Neural progenitor cell (in vitro differentiated cells): ENCODE measurements around the gene PLCG1. TPM values are rescaled to one million over a fixed set of nuclear protein-coding genes. Genes with fewer than 3 reads are reported as not detected.

Experiments
- DNase-seq: peaks from one replicate; pipeline ENCODE4 v3.0.0-alpha.2; 2016; ENCODE audit warnings: low spot score
- H2AFZ ChIP-seq: fragments of 200-600 bp; sonication (generic); replicated peaks from 2 replicates; pipeline ENCODE4 v1.6.1; 2016; ENCODE audit warnings: antibody characterized with exemption
- H3F3A ChIP-seq: fragments of 200-600 bp; sonication (generic); 2 replicates; pipeline ENCODE4 v1.6.1; 2016; ENCODE audit warnings: antibody characterized with exemption, low read depth
- H3K27ac ChIP-seq: fragments of 200-600 bp; sonication (generic); 2 replicates; pipeline ENCODE4 v1.5.1; 2016; ENCODE audit warnings: mild to moderate bottlenecking
- H3K27me3 ChIP-seq: fragments of 200-600 bp; sonication (generic); 2 replicates; pipeline ENCODE4 v1.6.1; 2016; ENCODE audit warnings: mild to moderate bottlenecking, moderate library complexity
- H3K36me3 ChIP-seq: fragments of 200-600 bp; sonication (generic); 2 replicates; pipeline ENCODE4 v1.5.1; 2016
- H3K4me1 ChIP-seq: fragments of 200-600 bp; sonication (generic); 2 replicates; pipeline ENCODE4 v1.6.1; 2016; ENCODE audit warnings: mixed run types
- H3K4me2 ChIP-seq: fragments of 200-600 bp; sonication (generic); 2 replicates; pipeline ENCODE4 v1.6.1; 2016
- H3K4me3 ChIP-seq: fragments of 200-600 bp; sonication (generic); 2 replicates; pipeline ENCODE4 v1.5.1; 2016
- H3K79me2 ChIP-seq: fragments of 200-600 bp; sonication (generic); 2 replicates; pipeline ENCODE4 v1.6.1; 2016; ENCODE audit warnings: low read depth
- H3K9ac ChIP-seq: fragments of 200-600 bp; sonication (generic); 2 replicates; pipeline ENCODE4 v1.6.1; 2016
- H3K9me3 ChIP-seq: fragments of 200-600 bp; sonication (generic); 2 replicates; pipeline ENCODE4 v1.5.1; 2016; ENCODE audit warnings: low read depth
- H4K20me1 ChIP-seq: fragments of 200-600 bp; sonication (generic); 2 replicates; pipeline ENCODE4 v1.6.1; 2016; ENCODE audit warnings: low read depth
- H3K27ac Mint-ChIP-seq: 3 replicates; pipeline ENCODE4 v1.8.0; 2021; ENCODE audit warnings: mixed read lengths
- H3K27me3 Mint-ChIP-seq: 2 replicates; pipeline ENCODE4 v1.8.0; 2022; ENCODE audit warnings: low read depth, mild to moderate bottlenecking, inconsistent platforms, moderate library complexity, mixed read lengths; ENCODE audit not compliant: insufficient read depth
- H3K36me3 Mint-ChIP-seq: 3 replicates; pipeline ENCODE4 v1.8.0; 2021; ENCODE audit warnings: mixed read lengths
- H3K4me1 Mint-ChIP-seq: 3 replicates; pipeline ENCODE4 v1.8.0; 2021; ENCODE audit warnings: mixed read lengths
- H3K4me3 Mint-ChIP-seq: 3 replicates; pipeline ENCODE4 v1.8.0; 2021; ENCODE audit warnings: mild to moderate bottlenecking, moderate library complexity, mixed read lengths
- H3K9me3 Mint-ChIP-seq: 3 replicates; pipeline ENCODE4 v1.8.0; 2020; ENCODE audit warnings: mixed read lengths
- EZH2 ChIP-seq: fragments of 200-600 bp; sonication (generic); IDR thresholded peaks from 2 replicates; pipeline ENCODE4 v1.6.1; 2017; ENCODE audit warnings: antibody characterized with exemption, mild to moderate bottlenecking, moderate library complexity
- EZH2phosphoT487 ChIP-seq: fragments of 200-600 bp; sonication (generic); IDR thresholded peaks from 2 replicates; pipeline ENCODE4 v1.6.1; 2017; ENCODE audit warnings: antibody characterized with exemption
- total RNA-seq: library from RNA; depleted of rRNA; stranded (reverse); fragments of >200 nt; gene quantifications from 2 replicates; pipeline ENCODE4 v1.2.3, GENCODE V29; 2015; ENCODE audit warnings: low replicate concordance
- TF ChIP-seq, protein P1 (sequence below): fragments of 200-600 bp; sonication (generic); IDR thresholded peaks from 2 replicates; pipeline ENCODE4 v1.5.1; 2017; ENCODE audit warnings: antibody characterized with exemption, mild to moderate bottlenecking

The PLCG1 gene
- total RNA-seq, 1 donor from 2014 or later, result 146 TPM

DNA sequence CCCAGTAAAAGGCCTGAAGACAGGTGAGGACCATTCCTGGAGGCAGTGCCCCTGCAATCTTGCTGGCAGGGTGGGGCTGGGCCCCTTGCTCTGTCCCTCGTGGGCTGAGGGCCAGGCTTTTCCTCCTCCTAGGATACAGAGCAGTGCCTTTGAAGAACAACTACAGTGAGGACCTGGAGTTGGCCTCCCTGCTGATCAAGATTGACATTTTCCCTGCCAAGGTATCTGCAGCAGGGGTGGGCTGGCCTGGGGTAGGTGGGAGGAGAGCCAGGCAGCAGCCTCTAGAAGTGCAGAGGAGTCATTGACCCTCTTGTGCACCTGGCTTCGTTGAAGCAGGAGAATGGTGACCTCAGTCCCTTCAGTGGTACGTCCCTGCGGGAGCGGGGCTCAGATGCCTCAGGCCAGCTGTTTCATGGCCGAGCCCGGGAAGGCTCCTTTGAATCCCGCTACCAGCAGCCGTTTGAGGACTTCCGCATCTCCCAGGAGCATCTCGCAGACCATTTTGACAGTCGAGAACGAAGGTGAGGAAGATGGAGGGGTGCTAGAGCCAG lies 36.5 kb downstream of the PLCG1 start:
- peaks cover 14% of the 10 kb centered on the region for H3K4me1 Mint-ChIP-seq
- Histone ChIP-seq H3K27ac (peak overlapping the region; percentile 89), H2AFZ (no peak overlapping the region), H3K9ac (no peak overlapping the region), H3K27me3 (no peaks in the 10 kb centered on the region), H3F3A (peaks cover 58% of the 10 kb centered on the region), H3K4me1 (peaks cover 35% of the 10 kb centered on the region), H3K4me3 (no peak overlapping the region), H3K79me2 (no peaks in the 10 kb centered on the region), H3K36me3 (no peaks in the 10 kb centered on the region), H3K9me3 (no peaks in the 10 kb centered on the region), H3K4me2 (no peak overlapping the region), H4K20me1 (peaks cover 33% of the 10 kb centered on the region)
- H3K36me3 Mint-ChIP-seq, result peaks cover 54% of the 10 kb centered on the region
- no peaks in the 10 kb centered on the region for H3K27me3 Mint-ChIP-seq
- no peak overlapping the region for H3K27ac Mint-ChIP-seq
- DNase-seq, result no peak
- no peak for TF ChIP-seq EZH2
- TF ChIP-seq EZH2phosphoT487, result no peak
- TF ChIP-seq, protein P1, sequence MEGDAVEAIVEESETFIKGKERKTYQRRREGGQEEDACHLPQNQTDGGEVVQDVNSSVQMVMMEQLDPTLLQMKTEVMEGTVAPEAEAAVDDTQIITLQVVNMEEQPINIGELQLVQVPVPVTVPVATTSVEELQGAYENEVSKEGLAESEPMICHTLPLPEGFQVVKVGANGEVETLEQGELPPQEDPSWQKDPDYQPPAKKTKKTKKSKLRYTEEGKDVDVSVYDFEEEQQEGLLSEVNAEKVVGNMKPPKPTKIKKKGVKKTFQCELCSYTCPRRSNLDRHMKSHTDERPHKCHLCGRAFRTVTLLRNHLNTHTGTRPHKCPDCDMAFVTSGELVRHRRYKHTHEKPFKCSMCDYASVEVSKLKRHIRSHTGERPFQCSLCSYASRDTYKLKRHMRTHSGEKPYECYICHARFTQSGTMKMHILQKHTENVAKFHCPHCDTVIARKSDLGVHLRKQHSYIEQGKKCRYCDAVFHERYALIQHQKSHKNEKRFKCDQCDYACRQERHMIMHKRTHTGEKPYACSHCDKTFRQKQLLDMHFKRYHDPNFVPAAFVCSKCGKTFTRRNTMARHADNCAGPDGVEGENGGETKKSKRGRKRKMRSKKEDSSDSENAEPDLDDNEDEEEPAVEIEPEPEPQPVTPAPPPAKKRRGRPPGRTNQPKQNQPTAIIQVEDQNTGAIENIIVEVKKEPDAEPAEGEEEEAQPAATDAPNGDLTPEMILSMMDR, result no peak
- H3K4me3 Mint-ChIP-seq, result no peak overlapping the region
- no peaks in the 10 kb centered on the region for H3K9me3 Mint-ChIP-seq

DNA sequence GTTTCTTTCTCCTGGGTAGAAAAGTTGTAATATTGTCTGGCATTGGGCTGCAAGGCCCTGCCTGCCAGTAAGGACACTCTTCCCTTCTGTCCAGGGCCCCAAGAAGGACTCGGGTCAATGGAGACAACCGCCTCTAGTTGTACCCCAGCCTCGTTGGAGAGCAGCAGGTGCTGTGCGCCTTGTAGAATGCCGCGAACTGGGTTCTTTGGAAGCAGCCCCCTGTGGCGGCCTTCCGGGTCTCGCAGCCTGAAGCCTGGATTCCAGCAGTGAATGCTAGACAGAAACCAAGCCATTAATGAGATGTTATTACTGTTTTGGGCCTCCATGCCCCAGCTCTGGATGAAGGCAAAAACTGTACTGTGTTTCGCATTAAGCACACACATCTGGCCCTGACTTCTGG lies 37.0 kb downstream of the PLCG1 start:
- Mint-ChIP-seq H3K9me3 (no peaks in the 10 kb centered on the region), H3K4me3 (no peak overlapping the region), H3K36me3 (peaks cover 56% of the 10 kb centered on the region), H3K4me1 (peaks cover 19% of the 10 kb centered on the region), H3K27me3 (no peaks in the 10 kb centered on the region), H3K27ac (peak overlapping the region; percentile 83)
- no peak for DNase-seq
- no peaks in the 10 kb centered on the region for H3K36me3 ChIP-seq
- H3K27ac ChIP-seq, result peak overlapping the region; percentile 89
- no peak overlapping the region for H3K4me3 ChIP-seq
- no peaks in the 10 kb centered on the region for H3K27me3 ChIP-seq
- no peaks in the 10 kb centered on the region for H3K9me3 ChIP-seq
- H3F3A ChIP-seq, result peaks cover 61% of the 10 kb centered on the region
- H3K79me2 ChIP-seq, result no peaks in the 10 kb centered on the region
- no peak overlapping the region for H2AFZ ChIP-seq
- peak overlapping the region; percentile 51 for H3K4me2 ChIP-seq
- peaks cover 40% of the 10 kb centered on the region for H3K4me1 ChIP-seq
- TF ChIP-seq EZH2 (no peak), EZH2phosphoT487 (no peak)
- TF ChIP-seq, protein P1, result no peak
- H4K20me1 ChIP-seq, result peaks cover 33% of the 10 kb centered on the region
- H3K9ac ChIP-seq, result no peak overlapping the region

DNA sequence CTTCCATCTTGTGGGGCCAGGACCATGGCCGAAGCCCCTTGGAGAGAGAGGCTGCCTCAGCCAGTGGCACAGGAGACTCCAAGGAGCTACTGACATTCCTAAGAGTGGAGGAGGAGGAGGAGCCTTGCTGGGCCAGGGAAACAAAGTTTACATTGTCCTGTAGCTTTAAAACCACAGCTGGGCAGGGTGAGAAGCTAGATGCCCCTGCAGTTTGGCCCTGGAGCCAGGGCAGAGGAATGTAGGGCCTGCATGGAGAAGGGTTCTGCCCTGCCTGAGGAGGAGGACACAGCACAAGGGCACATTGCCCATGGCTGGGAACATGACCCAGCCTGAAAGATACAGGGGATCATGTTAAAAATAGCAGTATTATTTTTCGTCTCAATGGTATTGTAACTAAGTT lies 37.4 kb downstream of the PLCG1 start:
- Histone ChIP-seq H3K4me1 (peaks cover 40% of the 10 kb centered on the region), H2AFZ (no peak overlapping the region), H3K9me3 (no peaks in the 10 kb centered on the region), H3F3A (peaks cover 62% of the 10 kb centered on the region), H3K4me2 (peak overlapping the region; percentile 51), H3K27me3 (no peaks in the 10 kb centered on the region), H4K20me1 (peaks cover 33% of the 10 kb centered on the region), H3K79me2 (no peaks in the 10 kb centered on the region), H3K9ac (no peak overlapping the region), H3K27ac (peak overlapping the region; percentile 89), H3K36me3 (no peaks in the 10 kb centered on the region), H3K4me3 (no peak overlapping the region)
- Mint-ChIP-seq H3K4me3 (no peak overlapping the region), H3K36me3 (peaks cover 56% of the 10 kb centered on the region), H3K9me3 (peaks cover 1% of the 10 kb centered on the region), H3K27me3 (peaks cover 2% of the 10 kb centered on the region), H3K4me1 (peaks cover 20% of the 10 kb centered on the region), H3K27ac (peak overlapping the region; percentile 83)
- DNase-seq, result peak; percentile 34
- TF ChIP-seq, protein P1, result no peak
- TF ChIP-seq EZH2, result no peak
- TF ChIP-seq EZH2phosphoT487, result no peak
